Activated CD4-positive, alpha-beta T cell treated with anti-CD3 and anti-CD28 coated beads, Interleukin-2, amount 50 U/mL, for 4 hours (primary cell): ENCODE data around the gene ATP5PB.

Experiments
- DNase-seq, 2 experiments: peaks; one replicate each; pipeline ENCODE4 v3.0.0-alpha.2; 2020

ATP5PB gene

DNA sequence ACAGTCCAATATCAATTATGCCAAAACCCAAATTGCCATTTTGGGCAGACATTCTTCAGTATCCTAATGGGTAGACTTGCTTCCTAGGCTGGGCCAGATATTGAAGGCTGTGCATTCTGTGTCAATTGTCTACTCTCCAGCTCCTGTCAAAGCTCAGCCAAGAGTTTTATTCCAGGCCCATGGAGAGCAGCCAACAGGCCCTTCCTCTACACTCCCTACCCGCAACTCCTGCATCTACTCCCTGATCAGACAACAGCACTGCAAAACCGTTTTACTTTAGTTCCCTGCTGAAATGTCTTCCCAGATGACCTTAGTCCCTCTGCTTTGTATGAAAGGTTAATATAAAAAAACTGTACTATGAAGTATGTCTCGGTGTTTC is 60.7 kb downstream of the ATP5PB start:
- no peak for DNase-seq

DNA sequence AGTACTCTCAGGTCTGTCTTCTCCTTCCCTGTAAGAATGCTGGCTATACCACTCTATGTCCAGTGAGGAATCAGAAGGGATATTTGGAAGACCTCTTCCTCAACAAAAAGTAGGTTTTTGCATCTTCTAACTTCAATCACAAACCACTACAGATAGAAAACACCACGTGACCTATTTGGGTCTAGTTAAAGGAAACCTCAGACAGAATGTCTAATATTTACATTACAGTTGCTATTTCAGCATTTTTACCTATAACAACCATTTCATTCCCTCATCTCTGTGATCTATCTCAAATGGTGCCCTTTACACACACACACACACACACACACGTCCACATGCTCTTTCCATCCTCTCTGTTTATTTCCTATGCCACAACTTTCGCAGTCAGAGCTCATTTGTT is 62.1 kb downstream of the ATP5PB start:
- no peak for DNase-seq
